GM12878 (cell line): ENCODE results near the gene TKTL1. TPM values are rescaled to one million over a fixed set of nuclear protein-coding genes. Genes with fewer than 3 reads are reported as not detected.

Source experiments
- ATAC-seq: fragments of 200-7000 bp; cut with Tn5 transposase; 3 replicates; pipeline ENCODE4 v1.9.1; 2020; ENCODE audit warnings: mild to moderate bottlenecking, moderate library complexity
- BruUV-seq: library from RNA; stranded (reverse); fragments of 400-500 nt; replicated peaks from 2 replicates; lab custom pipeline; 2021; lab: Mats Ljungman, UMichigan
- CTCF ChIA-PET: fragments of 300-600 bp; sonication (Branson Sonifier 250); formaldehyde crosslinking; extraction: SDS; loops from one replicate; lab custom pipeline; 2021; ENCODE audit warnings: inconsistent platforms; lab: Yijun Ruan, JAX
- POLR2A ChIA-PET: fragments of 350-600 bp; formaldehyde crosslinking; extraction: SDS; loops from one replicate; lab custom pipeline; 2021; ENCODE audit warnings: inconsistent platforms; lab: Charles Lee
- RAD21 ChIA-PET: fragments of 300-600 bp; sonication (Branson Sonifier 250); formaldehyde crosslinking; loops from one replicate; lab custom pipeline; 2023; ENCODE audit warnings: antibody characterized with exemption; ENCODE audit not compliant: unreplicated experiment; lab: Charles Lee
- SMC1A ChIA-PET: fragments of 300-600 bp; sonication (Branson Sonifier 250); formaldehyde crosslinking; loops from one replicate; lab custom pipeline; 2023; ENCODE audit not compliant: unreplicated experiment, uncharacterized antibody; lab: Charles Lee
- DNase-seq: peaks from one replicate; pipeline ENCODE4 v3.0.0-alpha.2; 2011; ENCODE audit warnings: low read depth, low spot score
- FAIRE-seq: peaks from 3 replicates; lab custom pipeline; 2011; peaks lifted over from hg19 to GRCh38; lab: Jason Lieb, UNC
- H2AFZ ChIP-seq: 2 replicates; pipeline ENCODE4 v1.6.0; 2011; ENCODE audit warnings: low read depth, low read length, control low read depth; ENCODE audit not compliant: control insufficient read depth
- H3K27ac ChIP-seq: 2 replicates; pipeline ENCODE4 v1.5.1; 2011; ENCODE audit warnings: control low read depth; ENCODE audit not compliant: control insufficient read depth, insufficient read depth
- H3K27me3 ChIP-seq, 2 experiments: replicated peaks in 1 of 2; 2 replicates each; pipeline versions ENCODE4 v1.6.0 to v1.6.1; 2011; ENCODE audit warnings: low read length in 1 of 2; ENCODE audit not compliant: control insufficient read depth in 2 of 2, insufficient read depth in 2 of 2
- H3K36me3 ChIP-seq, 2 experiments: 2 replicates each; pipeline ENCODE4 v1.5.1; 2011; ENCODE audit warnings: low read length in 1 of 2; ENCODE audit not compliant: control insufficient read depth in 2 of 2, insufficient read depth in 2 of 2
- H3K4me1 ChIP-seq: 2 replicates; pipeline ENCODE4 v1.6.1; 2011; ENCODE audit warnings: mild to moderate bottlenecking, low read length, moderate library complexity, mixed read lengths; ENCODE audit not compliant: control insufficient read depth, insufficient read depth
- H3K4me2 ChIP-seq: 2 replicates; pipeline ENCODE4 v1.6.0; 2011; ENCODE audit warnings: control low read depth; ENCODE audit not compliant: control insufficient read depth, insufficient read depth
- H3K4me3 ChIP-seq: fragments of 200-600 bp; sonication (generic); 2 replicates; pipeline ENCODE4 v1.5.1; 2016
- H3K79me2 ChIP-seq: 2 replicates; pipeline ENCODE4 v1.6.0; 2011; ENCODE audit warnings: low read length; ENCODE audit not compliant: control insufficient read depth, insufficient read depth
- H3K9ac ChIP-seq: 2 replicates; pipeline ENCODE4 v1.8.0; 2011; ENCODE audit warnings: low read length, control low read depth, mixed read lengths; ENCODE audit not compliant: control insufficient read depth, insufficient read depth
- H3K9me3 ChIP-seq: replicated peaks from 3 replicates; pipeline ENCODE4 v1.5.1; 2011; ENCODE audit warnings: mild to moderate bottlenecking, low read length; ENCODE audit not compliant: control insufficient read depth, insufficient read depth
- H4K20me1 ChIP-seq: 2 replicates; pipeline ENCODE4 v1.6.0; 2011; ENCODE audit not compliant: control insufficient read depth, insufficient read depth
- CHD4 ChIP-seq: fragments of 200-600 bp; sonication (generic); IDR thresholded peaks from 2 replicates; pipeline ENCODE4 v1.6.1; 2016; ENCODE audit warnings: mild to moderate bottlenecking
- CTCF ChIP-seq, 3 experiments: IDR thresholded peaks in 2 of 3; conservative IDR thresholded peaks in 1 of 3; 2 replicates each; pipeline ENCODE4 v1.5.1; 2011; ENCODE audit warnings: low read depth in 3 of 3, low read length in 3 of 3, mild to moderate bottlenecking in 3 of 3, control low read depth in 2 of 3, moderate library complexity in 2 of 3, inconsistent platforms in 1 of 3, mixed read lengths in 1 of 3; ENCODE audit not compliant: control insufficient read depth in 2 of 3, insufficient read depth in 1 of 3; ENCODE audit errors: extremely low read depth in 1 of 3
- E2F4 ChIP-seq: IDR thresholded peaks from 2 replicates; pipeline ENCODE4 v1.6.1; 2012; ENCODE audit warnings: low read depth, low read length, improper control_type of control experiment
- IRF4 ChIP-seq: IDR thresholded peaks from 2 replicates; pipeline ENCODE4 v1.6.1; 2011; ENCODE audit warnings: low read depth, low read length
- JUNB ChIP-seq: IDR thresholded peaks from 2 replicates; pipeline ENCODE4 v1.6.1; 2016; ENCODE audit warnings: antibody characterized with exemption, mild to moderate bottlenecking
- NRF1 ChIP-seq: conservative IDR thresholded peaks from 2 replicates; pipeline ENCODE4 v1.6.1; 2011; ENCODE audit warnings: mild to moderate bottlenecking, low read depth, low read length, improper control_type of control experiment
- POLR2A ChIP-seq: IDR thresholded peaks from 2 replicates; pipeline ENCODE4 v1.6.1; 2011; ENCODE audit warnings: low read depth, mild to moderate bottlenecking, low read length
- POLR2AphosphoS5 ChIP-seq: IDR thresholded peaks from 2 replicates; pipeline ENCODE4 v1.6.1; 2011; ENCODE audit warnings: mild to moderate bottlenecking, low read length, inconsistent platforms
- SKIL ChIP-seq: fragments of 450-650 bp; IDR thresholded peaks from 2 replicates; pipeline ENCODE4 v1.6.1; 2017; ENCODE audit warnings: mild to moderate bottlenecking, low read depth, inconsistent platforms; ENCODE audit not compliant: poor library complexity, severe bottlenecking
- SMAD5 ChIP-seq: IDR thresholded peaks from 2 replicates; pipeline ENCODE4 v1.6.1; 2016; ENCODE audit warnings: antibody characterized with exemption, low read depth
- SRF ChIP-seq, 2 experiments: IDR thresholded peaks; 2 replicates each; pipeline ENCODE4 v1.6.1; 2011; ENCODE audit warnings: low read depth in 2 of 2, low read length in 2 of 2, mild to moderate bottlenecking in 1 of 2, moderate library complexity in 1 of 2
- STAT3 ChIP-seq: IDR thresholded peaks from 2 replicates; pipeline ENCODE4 v1.6.1; 2011; ENCODE audit warnings: low read depth, low read length, improper control_type of control experiment
- TAF1 ChIP-seq: IDR thresholded peaks from 2 replicates; pipeline ENCODE4 v1.6.1; 2011; ENCODE audit warnings: mild to moderate bottlenecking, low read depth, low read length, borderline replicate concordance
- TCF7 ChIP-seq: IDR thresholded peaks from 2 replicates; pipeline ENCODE4 v1.6.1; 2014; ENCODE audit warnings: antibody characterized with exemption, borderline replicate concordance
- ZNF622 ChIP-seq: fragments of 450-650 bp; IDR thresholded peaks from 2 replicates; pipeline ENCODE4 v1.6.1; 2017; ENCODE audit warnings: mild to moderate bottlenecking, inconsistent platforms
- WGBS: methylation state at CpG from one replicate; pipeline ENCODE4 v1.1.6; 2016; ENCODE audit warnings: low lambda C conversion rate; ENCODE audit not compliant: insufficient replicate concordance, insufficient coverage; ENCODE audit errors: missing lambda C conversion rate; 5-methylcytosine and 5-hydroxymethylcytosine counted together
- in situ Hi-C: fragments of 300-500 bp; cut with MboI; formaldehyde crosslinking; loops from 9 replicates; pipeline ENCODE4 v1.14.3; 2018; ENCODE audit warnings: mixed read lengths
- intact Hi-C: fragments of 100-400 bp; cut with micrococcal nuclease; formaldehyde crosslinking; loops from one replicate; pipeline ENCODE4 v1.14.2; 2022; ENCODE audit not compliant: unreplicated experiment
- polyA plus RNA-seq, 11 experiments: library from polyadenylated mRNA; depleted of rRNA in 4 of 11; unstranded in 6 of 11; stranded (reverse) in 5 of 11; fragments of >200 nt; fragmentation: Nextera tagmentation in 4 of 11; fragmentation: Illumina TruSeq in 1 of 11; extraction: Ambion mirVana in 4 of 11; extraction: Trizol in 1 of 11; gene quantifications; 1 replicate in 1 of 11; 2 replicates in 10 of 11; pipeline versions ENCODE4 v1.2.1 to v1.2.3, GENCODE V29; 2011 to 2016; ENCODE audit warnings: inconsistent platforms in 2 of 11, missing spikeins in 2 of 11, low read depth in 1 of 11
- total RNA-seq, 4 experiments: library from RNA; depleted of rRNA in 3 of 4; stranded (reverse); fragments of >200 nt in 3 of 4; fragmentation: Illumina TruSeq in 1 of 4; extraction: Trizol in 1 of 4; gene quantifications; 2 replicates each; pipeline versions ENCODE4 v1.2.1 to v1.2.3, GENCODE V29; 2013 to 2021

The TKTL1 gene
- total and polyA plus RNA-seq, 10 of the 15 experiments (the other 5 are each of a cell fraction or from before 2014, with no cell fraction given) = 0.01 to 0.07 TPM; not detected in 8

- H3K4me3 ChIP-seq = no peak overlapping the region
- 73% methylated on average over 10 of the region's 13 CpGs for WGBS
- H3K27ac ChIP-seq = no peak overlapping the region
- ATAC-seq (no peak), FAIRE-seq (no peak), DNase-seq (no peak)
- H3K36me3 ChIP-seq = peaks cover 0 to 56% of the 10 kb centered on the region in 2 experiments; a peak in 2 of 4 replicates
- 0 out of 2 replicates have a peak, but pooled peaks have one; percentile 5 for TF ChIP-seq POLR2AphosphoS5
- no peak for TF ChIP-seq SMAD5
- TF ChIP-seq TAF1 = no peak
- no peak for TF ChIP-seq TCF7
- no peak for TF ChIP-seq STAT3
- H2AFZ ChIP-seq = no peak overlapping the region
- no peaks in the 10 kb centered on the region for H3K4me1 ChIP-seq
- intact Hi-C loops (no loop called here), in situ Hi-C loops (no loop called here)
- CTCF ChIA-PET = no interaction called here
- H3K27me3 ChIP-seq = no peaks in the 10 kb centered on the region
- H3K9ac ChIP-seq = no peak overlapping the region
- no peaks in the 10 kb centered on the region; the same call in 2 of the 3 replicates for H3K9me3 ChIP-seq
- SMC1A ChIA-PET = no interaction called here
- no peak overlapping the region for H3K4me2 ChIP-seq
- H3K79me2 ChIP-seq = no peaks in the 10 kb centered on the region
- RAD21 ChIA-PET = no interaction called here
- no peaks in the 10 kb centered on the region for H4K20me1 ChIP-seq
- POLR2A ChIA-PET = no interaction called here
- no TSS peak for BruUV-seq
These were observed 61.0 kb downstream of the TKTL1 start for GRCh38 chrX:154356596-154356995.

- FAIRE-seq = no peak
- no peaks in the 10 kb centered on the region for H3K27me3 ChIP-seq
- no peak overlapping the region for H2AFZ ChIP-seq
- no peaks in the 10 kb centered on the region; the same call in 2 of the 3 replicates for H3K9me3 ChIP-seq
- H3K9ac ChIP-seq = no peak overlapping the region
- ChIA-PET CTCF (no interaction called here), RAD21 (no interaction called here), POLR2A (no interaction called here), SMC1A (no interaction called here)
- H3K79me2 ChIP-seq = no peaks in the 10 kb centered on the region
- no peaks in the 10 kb centered on the region for H4K20me1 ChIP-seq
- 93% methylated on average over 23 of the region's 27 CpGs for WGBS
- intact Hi-C loops (no loop called here), in situ Hi-C loops (no loop called here)
- no peak overlapping the region for H3K27ac ChIP-seq
- no peaks in the 10 kb centered on the region for H3K4me1 ChIP-seq
- H3K36me3 ChIP-seq = peaks cover 0 to 54% of the 10 kb centered on the region in 2 experiments; a peak in 2 of 4 replicates
- H3K4me3 ChIP-seq = no peak overlapping the region
- H3K4me2 ChIP-seq = no peak overlapping the region
- ATAC-seq = no peak
- no peak for DNase-seq
- no TSS peak for BruUV-seq
- TF ChIP-seq SRF (IDR thresholded peaks at IDR 0.05; ENCODE audit: low read depth in 2 of 2, low read length in 2 of 2) (no peak), POLR2A (no peak; the same call in 1 of the 2 replicates), CTCF (IDR thresholded peaks at IDR 0.05 in 2 of 3, conservative IDR thresholded peaks at IDR 0.05 in 1 of 3; ENCODE audit: control insufficient read depth in 2 of 3, extremely low read depth in 1 of 3, insufficient read depth in 1 of 3, low read depth in 3 of 3, low read length in 3 of 3) (no peak), CHD4 (no peak), SKIL (no peak), JUNB (no peak), E2F4 (no peak), NRF1 (no peak), IRF4 (no peak), ZNF622 (no peak)
These were observed 61.6 kb downstream of the TKTL1 start for GRCh38 chrX:154357205-154357604.
